Measurements from ENCODE around the gene PAQR4. TPM values are rescaled to one million over a fixed set of nuclear protein-coding genes. Genes with fewer than 3 reads are reported as not detected.

PAQR4 gene
- total and polyA plus RNA-seq, 2 experiments from 2014 or later: 3.1 to 11.0 TPM

GRCh38 chr16:2953706-2954627 lies 15.2 kb upstream of the PAQR4 start:
- Histone ChIP-seq H3K36me3 (no peaks in the 10 kb centered on the region), H3K4me3 (no peak overlapping the region), H3K9me3 (ENCODE audit: low read depth) (no peaks in the 10 kb centered on the region), H3K27me3 (no peaks in the 10 kb centered on the region), H3K27ac (no peak overlapping the region), H3K4me1 (ENCODE audit: low read depth) (no peaks in the 10 kb centered on the region)
- DNase-seq (ENCODE audit: low read depth in 1 of 2, low spot score in 1 of 2): no peak
- no peak for TF ChIP-seq CTCF (IDR thresholded peaks at IDR 0.05; ENCODE audit: low read depth, low read length)

GRCh38 chr16:2954656-2955381 lies 14.3 kb upstream of the PAQR4 start:
- Histone ChIP-seq H3K9me3 (ENCODE audit: low read depth) (no peaks in the 10 kb centered on the region), H3K4me1 (ENCODE audit: low read depth) (no peaks in the 10 kb centered on the region), H3K27me3 (no peaks in the 10 kb centered on the region), H3K27ac (no peak overlapping the region), H3K4me3 (no peak overlapping the region), H3K36me3 (no peaks in the 10 kb centered on the region)
- no peak for DNase-seq (ENCODE audit: low read depth in 1 of 2, low spot score in 1 of 2)
- TF ChIP-seq CTCF (IDR thresholded peaks at IDR 0.05; ENCODE audit: low read depth, low read length): no peak

GRCh38 chr16:2955438-2955778 lies 13.7 kb upstream of the PAQR4 start:
- TF ChIP-seq CTCF (IDR thresholded peaks at IDR 0.05; ENCODE audit: low read depth, low read length): no peak
- no peak for DNase-seq (ENCODE audit: low read depth in 1 of 2, low spot score in 1 of 2)
- H3K27me3 ChIP-seq: no peaks in the 10 kb centered on the region

GRCh38 chr16:2955779-2956578 lies 13.2 kb upstream of the PAQR4 start:
- no peaks in the 10 kb centered on the region for H3K27me3 ChIP-seq
- H3K4me3 ChIP-seq: no peak overlapping the region
- DNase-seq (ENCODE audit: low read depth in 1 of 2, low spot score in 1 of 2): no peak
- H3K36me3 ChIP-seq: no peaks in the 10 kb centered on the region
- no peak overlapping the region for H3K27ac ChIP-seq
- H3K4me1 ChIP-seq (ENCODE audit: low read depth): no peaks in the 10 kb centered on the region
- no peak for TF ChIP-seq CTCF (IDR thresholded peaks at IDR 0.05; ENCODE audit: low read depth, low read length)
- no peaks in the 10 kb centered on the region for H3K9me3 ChIP-seq (ENCODE audit: low read depth)

More at GRCh38 chr16:2955438-2955778, 13.7 kb upstream of the PAQR4 start:
- Histone ChIP-seq H3K27ac (no peak overlapping the region), H3K36me3 (no peaks in the 10 kb centered on the region), H3K4me3 (no peak overlapping the region), H3K9me3 (ENCODE audit: low read depth) (no peaks in the 10 kb centered on the region), H3K4me1 (ENCODE audit: low read depth) (no peaks in the 10 kb centered on the region)

GRCh38 chr16:2956579-2956956 lies 12.6 kb upstream of the PAQR4 start:
- no peak for DNase-seq (ENCODE audit: low read depth in 1 of 2, low spot score in 1 of 2)
- TF ChIP-seq CTCF (IDR thresholded peaks at IDR 0.05; ENCODE audit: low read depth, low read length): no peak
- no peaks in the 10 kb centered on the region for H3K9me3 ChIP-seq (ENCODE audit: low read depth)
- H3K27me3 ChIP-seq: no peaks in the 10 kb centered on the region
- no peak overlapping the region for H3K27ac ChIP-seq
- H3K4me1 ChIP-seq (ENCODE audit: low read depth): no peaks in the 10 kb centered on the region
- no peak overlapping the region for H3K4me3 ChIP-seq
- no peaks in the 10 kb centered on the region for H3K36me3 ChIP-seq
